SK-N-SH (cell line): ENCODE results near the gene CD96. TPM values are rescaled to one million over a fixed set of nuclear protein-coding genes. Genes with fewer than 3 reads are reported as not detected.

Experiments used
- CTCF ChIA-PET: fragments of 300-600, 350-600 bp; formaldehyde crosslinking; extraction: SDS; loops from one replicate; lab custom pipeline; 2021; lab: Yijun Ruan, JAX
- POLR2A ChIA-PET: fragments of 350-600 bp; sonication (Branson Sonifier 250); formaldehyde crosslinking; extraction: SDS; loops from one replicate; lab custom pipeline; 2020; ENCODE audit warnings: antibody characterized with exemption, inconsistent platforms; lab: Yijun Ruan, JAX
- DNase-seq: peaks from one replicate; pipeline ENCODE4 v3.0.0; 2012
- H2AFZ ChIP-seq: fragments of 200-600 bp; sonication (generic); 2 replicates; pipeline ENCODE4 v1.8.1; 2016; ENCODE audit warnings: antibody characterized with exemption, mild to moderate bottlenecking, low read depth
- H3F3A ChIP-seq: fragments of 200-600 bp; sonication (generic); replicated peaks from 2 replicates; pipeline ENCODE3; 2016; ENCODE audit warnings: antibody characterized with exemption, mild to moderate bottlenecking; ENCODE audit not compliant: insufficient read depth
- H3K27ac ChIP-seq, 2 experiments: fragments of 200-500 bp in 1 of 2; fragments of 200-600 bp in 1 of 2; sonication (Bioruptor generic) in 1 of 2; sonication (generic), shearing (Covaris generic) in 1 of 2; 2 replicates each; pipeline versions ENCODE4 v1.5.1 to v1.6.1; 2014 to 2016; ENCODE audit warnings: low read depth in 2 of 2, inconsistent platforms in 1 of 2, low read length in 1 of 2, mild to moderate bottlenecking in 1 of 2, mixed read lengths in 1 of 2
- H3K27me3 ChIP-seq: fragments of 200-600 bp; sonication (generic), shearing (Covaris generic); 2 replicates; pipeline ENCODE4 v1.6.1; 2016; ENCODE audit warnings: mixed run types; ENCODE audit not compliant: insufficient read depth
- H3K36me3 ChIP-seq, 2 experiments: fragments of 200-500 bp in 1 of 2; fragments of 200-600 bp in 1 of 2; sonication (Bioruptor generic) in 1 of 2; sonication (generic) in 1 of 2; replicated peaks in 1 of 2; 2 replicates each; pipeline versions ENCODE3 to v1.5.1; 2014 to 2016; ENCODE audit warnings: low read length in 1 of 2, mild to moderate bottlenecking in 1 of 2; ENCODE audit not compliant: insufficient read depth in 2 of 2, control insufficient read depth in 1 of 2
- H3K4me1 ChIP-seq, 2 experiments: fragments of 200-500 bp in 1 of 2; fragments of 200-600 bp in 1 of 2; sonication (Bioruptor generic) in 1 of 2; sonication (generic), shearing (Covaris generic) in 1 of 2; 2 replicates each; pipeline versions ENCODE4 v1.5.1 to v1.6.1; 2014 to 2016; ENCODE audit warnings: low read depth in 1 of 2, low read length in 1 of 2, mixed run types in 1 of 2; ENCODE audit not compliant: insufficient read depth in 2 of 2, control insufficient read depth in 1 of 2
- H3K4me2 ChIP-seq: fragments of 200-600 bp; sonication (generic), shearing (Covaris generic); 2 replicates; pipeline ENCODE4 v1.6.1; 2017; ENCODE audit warnings: mixed run types
- H3K4me3 ChIP-seq, 2 experiments: fragments of 200-500 bp in 1 of 2; fragments of 200-600 bp in 1 of 2; sonication (Bioruptor generic) in 1 of 2; sonication (generic), shearing (Covaris generic) in 1 of 2; 2 replicates each; pipeline versions ENCODE4 v1.5.1 to v1.8.1; 2014 to 2016; ENCODE audit warnings: low read depth in 2 of 2, inconsistent platforms in 1 of 2, low read length in 1 of 2, mild to moderate bottlenecking in 1 of 2, mixed read lengths in 1 of 2, moderate library complexity in 1 of 2
- H3K79me2 ChIP-seq: fragments of 200-600 bp; sonication (generic); 2 replicates; pipeline ENCODE4 v1.8.1; 2017; ENCODE audit warnings: mild to moderate bottlenecking; ENCODE audit not compliant: insufficient read depth
- H3K9ac ChIP-seq: fragments of 200-600 bp; sonication (generic); 2 replicates; pipeline ENCODE4 v1.6.1; 2017; ENCODE audit warnings: mixed run types
- H3K9me2 ChIP-seq: fragments of 200-600 bp; sonication (generic); 2 replicates; pipeline ENCODE4 v1.6.1; 2017; ENCODE audit warnings: mixed run types
- H3K9me3 ChIP-seq: fragments of 200-600 bp; sonication (generic); 2 replicates; pipeline ENCODE4 v1.6.1; 2017; ENCODE audit warnings: mixed run types, mild to moderate bottlenecking, moderate library complexity
- H4K20me1 ChIP-seq: fragments of 200-600 bp; sonication (generic); 2 replicates; pipeline ENCODE4 v1.6.1; 2017; ENCODE audit warnings: mild to moderate bottlenecking, mixed run types; ENCODE audit not compliant: insufficient read depth
- EZH2phosphoT487 ChIP-seq: fragments of 200-600 bp; sonication (generic); IDR thresholded peaks from 2 replicates; pipeline ENCODE4 v1.6.1; 2017; ENCODE audit warnings: low read depth, mixed run types, mild to moderate bottlenecking, antibody characterized with exemption, moderate library complexity, borderline replicate concordance
- FOSL2 ChIP-seq: IDR thresholded peaks from 2 replicates; pipeline ENCODE4 v1.4.0; 2012; ENCODE audit warnings: low read depth, mild to moderate bottlenecking, moderate library complexity, borderline replicate concordance
- FOXJ3 ChIP-seq: sonication (generic); formaldehyde crosslinking; IDR thresholded peaks from 2 replicates; pipeline ENCODE4 v1.5.1; 2020; ENCODE audit warnings: mild to moderate bottlenecking, missing genetic modification reagents
- GATA2 ChIP-seq: sonication (generic); formaldehyde crosslinking; IDR thresholded peaks from 2 replicates; pipeline ENCODE4 v1.5.0; 2020; ENCODE audit warnings: mild to moderate bottlenecking, missing genetic modification reagents
- JUND ChIP-seq: IDR thresholded peaks from 2 replicates; pipeline ENCODE4 v1.4.0; 2012
- MAX ChIP-seq: IDR thresholded peaks from 2 replicates; pipeline ENCODE4 v1.4.0; 2012; ENCODE audit warnings: low read depth
- MEF2A ChIP-seq: IDR thresholded peaks from 2 replicates; pipeline ENCODE4 v1.4.0; 2012; ENCODE audit warnings: low read depth, borderline replicate concordance
- MXI1 ChIP-seq: IDR thresholded peaks from 2 replicates; pipeline ENCODE4 v1.6.1; 2012; ENCODE audit warnings: mild to moderate bottlenecking, low read depth, low read length, improper control_type of control experiment
- NRF1 ChIP-seq: IDR thresholded peaks from 2 replicates; pipeline ENCODE4 v1.6.1; 2012; ENCODE audit warnings: low read depth, mild to moderate bottlenecking, low read length
- POLR2AphosphoS5 ChIP-seq: IDR thresholded peaks from 2 replicates; pipeline ENCODE4 v1.6.1; 2012; ENCODE audit warnings: low read depth, low read length
- RAD21 ChIP-seq: IDR thresholded peaks from 2 replicates; pipeline ENCODE4 v1.6.1; 2012; ENCODE audit warnings: mild to moderate bottlenecking, low read length
- RXRA ChIP-seq: IDR thresholded peaks from 2 replicates; pipeline ENCODE4 v1.4.0; 2012; ENCODE audit warnings: low read depth, mild to moderate bottlenecking, borderline replicate concordance
- TAF1 ChIP-seq: IDR thresholded peaks from 2 replicates; pipeline ENCODE4 v1.6.1; 2012; ENCODE audit warnings: low read depth, mild to moderate bottlenecking, low read length, moderate library complexity, borderline replicate concordance
- TCF12 ChIP-seq: IDR thresholded peaks from 2 replicates; pipeline ENCODE4 v1.4.0; 2012
- TEAD4 ChIP-seq: IDR thresholded peaks from 2 replicates; pipeline ENCODE4 v1.4.0; 2012; ENCODE audit warnings: mild to moderate bottlenecking, borderline replicate concordance; ENCODE audit not compliant: insufficient read depth
- USF2 ChIP-seq: fragments of 150-350 bp; IDR thresholded peaks from 2 replicates; pipeline ENCODE4 v1.6.1; 2017; ENCODE audit warnings: antibody characterized with exemption, low read length, low read depth, borderline replicate concordance
- YY1 ChIP-seq: IDR thresholded peaks from 2 replicates; pipeline ENCODE4 v1.4.0; 2012; ENCODE audit warnings: low read depth, mild to moderate bottlenecking
- WGBS: methylation state at CpG from one replicate; pipeline ENCODE4 v1.1.6; 2017; ENCODE audit warnings: low lambda C conversion rate; 5-methylcytosine and 5-hydroxymethylcytosine counted together
- polyA plus RNA-seq, 3 experiments: library from polyadenylated mRNA; depleted of rRNA; stranded (reverse); fragments of >200 nt; gene quantifications; 2 replicates each; pipeline ENCODE4 v1.2.3, GENCODE V29; 2012
- TF ChIP-seq, protein P1 (sequence below): IDR thresholded peaks from 2 replicates; pipeline ENCODE4; 2012
- TF ChIP-seq, protein P2 (sequence below): fragments of 200-600 bp; sonication (generic); IDR thresholded peaks from 2 replicates; pipeline ENCODE4 v1.6.1; 2017; ENCODE audit warnings: antibody characterized with exemption, mild to moderate bottlenecking, moderate library complexity
- TF ChIP-seq, protein P3 (sequence below): IDR thresholded peaks from 2 replicates; pipeline ENCODE4 v1.4.0; 2012; ENCODE audit warnings: low read depth, borderline replicate concordance

CD96 gene, protein sequence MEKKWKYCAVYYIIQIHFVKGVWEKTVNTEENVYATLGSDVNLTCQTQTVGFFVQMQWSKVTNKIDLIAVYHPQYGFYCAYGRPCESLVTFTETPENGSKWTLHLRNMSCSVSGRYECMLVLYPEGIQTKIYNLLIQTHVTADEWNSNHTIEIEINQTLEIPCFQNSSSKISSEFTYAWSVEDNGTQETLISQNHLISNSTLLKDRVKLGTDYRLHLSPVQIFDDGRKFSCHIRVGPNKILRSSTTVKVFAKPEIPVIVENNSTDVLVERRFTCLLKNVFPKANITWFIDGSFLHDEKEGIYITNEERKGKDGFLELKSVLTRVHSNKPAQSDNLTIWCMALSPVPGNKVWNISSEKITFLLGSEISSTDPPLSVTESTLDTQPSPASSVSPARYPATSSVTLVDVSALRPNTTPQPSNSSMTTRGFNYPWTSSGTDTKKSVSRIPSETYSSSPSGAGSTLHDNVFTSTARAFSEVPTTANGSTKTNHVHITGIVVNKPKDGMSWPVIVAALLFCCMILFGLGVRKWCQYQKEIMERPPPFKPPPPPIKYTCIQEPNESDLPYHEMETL
- polyA plus RNA-seq (2012; rRNA removed) = 0.02 and 0.06 TPM in 2 replicates
- polyA plus RNA-seq (2012; cell fraction: cytosol; rRNA removed) = 0.03 and 0.05 TPM in 2 replicates
- 0.01 TPM in 1 of 2 replicates, not detected in the other for polyA plus RNA-seq (2012; cell fraction: nucleus; rRNA removed)

DNA sequence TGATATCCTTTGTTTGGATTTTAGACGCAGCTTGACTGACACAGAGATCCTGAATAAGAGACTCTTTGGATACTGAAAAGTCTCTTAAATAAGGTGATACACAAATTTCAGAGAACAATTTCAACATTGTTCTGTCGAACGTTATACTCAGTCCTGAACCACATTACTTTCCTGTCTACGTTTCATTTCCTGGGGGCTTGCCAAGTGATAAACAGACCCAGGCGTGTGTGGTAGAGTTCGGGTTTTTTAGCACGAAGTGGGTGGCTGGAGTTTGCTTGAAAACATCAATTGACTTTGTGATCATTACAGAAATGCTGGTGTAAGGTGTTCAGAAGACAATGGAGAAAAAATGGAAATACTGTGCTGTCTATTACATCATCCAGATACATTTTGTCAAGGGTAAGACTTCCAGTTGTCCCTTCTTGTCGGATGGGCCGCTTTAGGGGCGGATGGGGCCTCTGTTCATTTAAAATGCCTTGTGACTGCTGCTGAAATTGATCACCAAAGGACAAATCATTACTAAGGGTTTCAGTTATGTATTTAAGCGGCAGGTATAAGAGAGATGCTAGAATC is at the start of gene CD96:
Gene CD96 (plus strand): TSS at position 287 of the 573 bp plus-strand sequence. CDS start 52 bp downstream, at position 339.
- Histone ChIP-seq H3K4me3 (no peak within 1 kb of the TSS), H3K4me2 (no peak within 1 kb of the TSS), H2AFZ (no peak within 1 kb of the TSS), H3F3A (no peaks in the 10 kb centered on the region), H3K36me3 (no peaks in the 10 kb centered on the region), H3K79me2 (no peaks in the 10 kb centered on the region), H3K27me3 (no peaks in the 10 kb centered on the region), H3K9me2 (no peaks in the 10 kb centered on the region), H3K4me1 (peaks cover 0 to 10% of the 10 kb centered on the region in 2 experiments; a peak in 3 of 4 replicates), H3K9me3 (no peaks in the 10 kb centered on the region), H3K9ac (no peak within 1 kb of the TSS), H3K27ac (no peak within 1 kb of the TSS), H4K20me1 (no peaks in the 10 kb centered on the region)
- CTCF ChIA-PET = interaction anchor here (1.0 kb wide), 1 partner anchor 1228 kb away, joined by 3 read pairs; no protein-coding TSS in a partner anchor
- TF ChIP-seq YY1 (no peak), MXI1 (no peak), RAD21 (no peak), POLR2AphosphoS5 (no peak), MAX (no peak), JUND (no peak), MEF2A (no peak), TEAD4 (no peak), EZH2phosphoT487 (no peak), USF2 (no peak), TAF1 (no peak), FOXJ3 (CRISPR knock-in tag) (no peak), NRF1 (no peak), FOSL2 (no peak), TCF12 (no peak), GATA2 (CRISPR knock-in tag) (no peak), RXRA (no peak)
- TF ChIP-seq, protein P1, sequence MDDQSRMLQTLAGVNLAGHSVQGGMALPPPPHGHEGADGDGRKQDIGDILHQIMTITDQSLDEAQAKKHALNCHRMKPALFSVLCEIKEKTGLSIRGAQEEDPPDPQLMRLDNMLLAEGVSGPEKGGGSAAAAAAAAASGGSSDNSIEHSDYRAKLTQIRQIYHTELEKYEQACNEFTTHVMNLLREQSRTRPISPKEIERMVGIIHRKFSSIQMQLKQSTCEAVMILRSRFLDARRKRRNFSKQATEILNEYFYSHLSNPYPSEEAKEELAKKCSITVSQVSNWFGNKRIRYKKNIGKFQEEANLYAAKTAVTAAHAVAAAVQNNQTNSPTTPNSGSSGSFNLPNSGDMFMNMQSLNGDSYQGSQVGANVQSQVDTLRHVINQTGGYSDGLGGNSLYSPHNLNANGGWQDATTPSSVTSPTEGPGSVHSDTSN = no peak
- TF ChIP-seq, protein P2, sequence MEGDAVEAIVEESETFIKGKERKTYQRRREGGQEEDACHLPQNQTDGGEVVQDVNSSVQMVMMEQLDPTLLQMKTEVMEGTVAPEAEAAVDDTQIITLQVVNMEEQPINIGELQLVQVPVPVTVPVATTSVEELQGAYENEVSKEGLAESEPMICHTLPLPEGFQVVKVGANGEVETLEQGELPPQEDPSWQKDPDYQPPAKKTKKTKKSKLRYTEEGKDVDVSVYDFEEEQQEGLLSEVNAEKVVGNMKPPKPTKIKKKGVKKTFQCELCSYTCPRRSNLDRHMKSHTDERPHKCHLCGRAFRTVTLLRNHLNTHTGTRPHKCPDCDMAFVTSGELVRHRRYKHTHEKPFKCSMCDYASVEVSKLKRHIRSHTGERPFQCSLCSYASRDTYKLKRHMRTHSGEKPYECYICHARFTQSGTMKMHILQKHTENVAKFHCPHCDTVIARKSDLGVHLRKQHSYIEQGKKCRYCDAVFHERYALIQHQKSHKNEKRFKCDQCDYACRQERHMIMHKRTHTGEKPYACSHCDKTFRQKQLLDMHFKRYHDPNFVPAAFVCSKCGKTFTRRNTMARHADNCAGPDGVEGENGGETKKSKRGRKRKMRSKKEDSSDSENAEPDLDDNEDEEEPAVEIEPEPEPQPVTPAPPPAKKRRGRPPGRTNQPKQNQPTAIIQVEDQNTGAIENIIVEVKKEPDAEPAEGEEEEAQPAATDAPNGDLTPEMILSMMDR = no peak
- TF ChIP-seq, protein P3, sequence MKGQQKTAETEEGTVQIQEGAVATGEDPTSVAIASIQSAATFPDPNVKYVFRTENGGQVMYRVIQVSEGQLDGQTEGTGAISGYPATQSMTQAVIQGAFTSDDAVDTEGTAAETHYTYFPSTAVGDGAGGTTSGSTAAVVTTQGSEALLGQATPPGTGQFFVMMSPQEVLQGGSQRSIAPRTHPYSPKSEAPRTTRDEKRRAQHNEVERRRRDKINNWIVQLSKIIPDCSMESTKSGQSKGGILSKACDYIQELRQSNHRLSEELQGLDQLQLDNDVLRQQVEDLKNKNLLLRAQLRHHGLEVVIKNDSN = no peak
- 84% methylated on average over 11 of the region's 11 CpGs for WGBS
- POLR2A ChIA-PET = no interaction called here
- no peak for DNase-seq
